A549 (cell line): Measurements from ENCODE around the gene TAB3. TPM values are rescaled to one million over a fixed set of nuclear protein-coding genes. Genes with fewer than 3 reads are reported as not detected.

Source experiments
- ATAC-seq, 2 experiments: fragments of 200-7000 bp in 1 of 2; fragments of >200 bp in 1 of 2; cut with Nextera tagmentation in 1 of 2; cut with Tn5 transposase in 1 of 2; 3 replicates each; pipeline versions ENCODE4 v1.8.0 to v1.9.1; 2018 to 2020; ENCODE audit warnings: mild to moderate bottlenecking in 1 of 2, moderate library complexity in 1 of 2
- CTCF ChIA-PET: fragments of 300-600 bp; sonication (Branson Sonifier 250); formaldehyde crosslinking; extraction: SDS; loops from one replicate; lab custom pipeline; 2021; ENCODE audit warnings: antibody characterized with exemption, inconsistent platforms; lab: Yijun Ruan, JAX
- POLR2A ChIA-PET: fragments of 350-600 bp; formaldehyde crosslinking; extraction: SDS; loops from one replicate; lab custom pipeline; 2021; ENCODE audit warnings: antibody characterized with exemption, inconsistent platforms; lab: Yijun Ruan, JAX
- DNase-seq, 2 experiments: peaks; one replicate each; pipeline versions ENCODE4 v3.0.0 to v3.0.0-alpha.2; 2011 to 2016; ENCODE audit warnings: low read depth in 1 of 2, low spot score in 1 of 2
- FAIRE-seq: peaks from 2 replicates; lab custom pipeline; 2011; peaks lifted over from hg19 to GRCh38; lab: Jason Lieb, UNC
- H3K27ac ChIP-seq, 2 experiments: fragments of >200 bp; sonication (Bioruptor Twin); formaldehyde crosslinking; 3 replicates each; pipeline ENCODE4 v1.5.1; 2016 to 2017
- H3K4me1 ChIP-seq: fragments of >200 bp; sonication (Bioruptor Twin); formaldehyde crosslinking; 3 replicates; pipeline ENCODE4 v1.6.1; 2016
- H3K4me2 ChIP-seq: fragments of >200 bp; sonication (Bioruptor Twin); formaldehyde crosslinking; 3 replicates; pipeline ENCODE4 v1.6.1; 2016
- H3K4me3 ChIP-seq: fragments of >200 bp; sonication (Bioruptor Twin); formaldehyde crosslinking; 3 replicates; pipeline ENCODE4 v1.5.1; 2016
- H3K9me3 ChIP-seq: fragments of >200 bp; sonication (Bioruptor Twin); formaldehyde crosslinking; 3 replicates; pipeline ENCODE4 v1.6.1; 2016
- ATOH8 ChIP-seq: fragments of 250-450 bp; sonication (Bioruptor Pico); IDR thresholded peaks from 2 replicates; pipeline ENCODE4 v1.5.0; 2020; ENCODE audit warnings: low read depth, mild to moderate bottlenecking, moderate library complexity
- CEBPB ChIP-seq, 2 experiments: fragments of >200 bp in 1 of 2; sonication (Bioruptor Twin) in 1 of 2; formaldehyde crosslinking in 1 of 2; IDR thresholded peaks; 2 replicates each; pipeline ENCODE4 v1.6.1; 2012 to 2016
- CHD2 ChIP-seq: fragments of 150-350 bp; IDR thresholded peaks from 2 replicates; pipeline ENCODE4 v1.6.1; 2014; ENCODE audit warnings: low read length; ENCODE audit not compliant: partially characterized antibody
- CTCF ChIP-seq: fragments of >200 bp; sonication (Bioruptor Twin); formaldehyde crosslinking; IDR thresholded peaks from 3 replicates; pipeline ENCODE4 v1.5.1; 2016
- EHMT2 ChIP-seq: fragments of 200-600 bp; sonication (generic); IDR thresholded peaks from 2 replicates; pipeline ENCODE4 v1.6.1; 2016; ENCODE audit warnings: antibody characterized with exemption, low read depth, mild to moderate bottlenecking, moderate library complexity
- EP300 ChIP-seq, 2 experiments: fragments of >200 bp; sonication (Bioruptor Twin); formaldehyde crosslinking; IDR thresholded peaks; 2 replicates in 1 of 2; 3 replicates in 1 of 2; pipeline ENCODE4 v1.6.1; 2016 to 2017
- ESRRA ChIP-seq: fragments of 150-350 bp; IDR thresholded peaks from 2 replicates; pipeline ENCODE4 v1.6.1; 2014; ENCODE audit warnings: mild to moderate bottlenecking, low read length, borderline replicate concordance
- FOXS1 ChIP-seq: fragments of 250-450 bp; sonication (Bioruptor Pico); IDR thresholded peaks from 2 replicates; pipeline ENCODE4 v1.5.0; 2020; ENCODE audit warnings: mild to moderate bottlenecking, moderate library complexity
- MAFK ChIP-seq: fragments of 450-650 bp; IDR thresholded peaks from 2 replicates; pipeline ENCODE4 v1.6.1; 2014; ENCODE audit not compliant: partially characterized antibody
- MYC ChIP-seq: IDR thresholded peaks from 2 replicates; pipeline ENCODE4 v1.6.1; 2012; ENCODE audit warnings: mild to moderate bottlenecking, inconsistent platforms, low read length, improper control_type of control experiment, borderline replicate concordance
- NR3C1 ChIP-seq: fragments of >200 bp; sonication (Bioruptor Twin); formaldehyde crosslinking; IDR thresholded peaks from 3 replicates; pipeline ENCODE4 v1.6.1; 2017
- PBX3 ChIP-seq: IDR thresholded peaks from 2 replicates; pipeline ENCODE4 v1.6.1; 2012
- RARB ChIP-seq: fragments of 250-450 bp; sonication (Bioruptor Pico); IDR thresholded peaks from 2 replicates; pipeline ENCODE4 v1.8.0; 2021; ENCODE audit warnings: mild to moderate bottlenecking, moderate library complexity
- REST ChIP-seq: fragments of 200-600 bp; sonication (generic); IDR thresholded peaks from 2 replicates; pipeline ENCODE4 v1.6.1; 2016; ENCODE audit warnings: antibody characterized with exemption, mild to moderate bottlenecking, moderate library complexity
- RNF2 ChIP-seq: fragments of 200-600 bp; sonication (generic); IDR thresholded peaks from 2 replicates; pipeline ENCODE4 v1.6.1; 2016; ENCODE audit warnings: low read depth, mild to moderate bottlenecking, antibody characterized with exemption, moderate library complexity, borderline replicate concordance
- TFCP2L1 ChIP-seq: fragments of 250-450 bp; sonication (Bioruptor Pico); IDR thresholded peaks from 2 replicates; pipeline ENCODE4 v1.5.0; 2021; ENCODE audit warnings: mild to moderate bottlenecking
- TP53 ChIP-seq: fragments of 250-450 bp; sonication (Bioruptor Pico); IDR thresholded peaks from 2 replicates; pipeline ENCODE4 v1.5.0; 2021; ENCODE audit warnings: mild to moderate bottlenecking, moderate library complexity
- ZNF302 ChIP-seq: fragments of 250-450 bp; sonication (Bioruptor Pico); IDR thresholded peaks from 2 replicates; pipeline ENCODE4 v1.9.0; 2021; ENCODE audit warnings: inconsistent platforms, mild to moderate bottlenecking, moderate library complexity
- ZSCAN20 ChIP-seq: fragments of 250-450 bp; sonication (Bioruptor Pico); IDR thresholded peaks from 2 replicates; pipeline ENCODE4 v1.8.0; 2022; ENCODE audit warnings: mild to moderate bottlenecking, moderate library complexity
- WGBS: methylation state at CpG from one replicate; pipeline ENCODE4 v1.1.6; 2017; ENCODE audit errors: missing lambda C conversion rate; 5-methylcytosine and 5-hydroxymethylcytosine counted together
- polyA plus RNA-seq, 4 experiments: library from polyadenylated mRNA; depleted of rRNA in 3 of 4; stranded (reverse); fragments of >200 nt; fragmentation: RNase III in 1 of 4; extraction: RNeasy Plus Mini Kit Qiagen cat#74134 plus additional on column Dnase treatment in 1 of 4; gene quantifications; 2 replicates in 3 of 4; 3 replicates in 1 of 4; pipeline ENCODE4 v1.2.3, GENCODE V29; 2011 to 2017

Gene TAB3
- polyA plus RNA-seq, 2 of the 4 experiments (the other 2 are of a cell fraction) = 11.2 to 18.6 TPM

GRCh38 chrX:30806187-30806728, 82.8 kb downstream of the TAB3 start:
- ChIA-PET CTCF (no interaction called here), POLR2A (no interaction called here)
- Histone ChIP-seq H3K9me3 (no peaks in the 10 kb centered on the region), H3K4me2 (no peak overlapping the region), H3K27ac (no peak overlapping the region), H3K4me3 (no peak overlapping the region), H3K4me1 (no peaks in the 10 kb centered on the region)
- TF ChIP-seq NR3C1 (no peak), ATOH8 (no peak), TFCP2L1 (no peak), ZNF302 (CRISPR knock-in tag) (no peak), REST (no peak), RNF2 (no peak), TP53 (no peak), EHMT2 (no peak), RARB (CRISPR knock-in tag) (no peak), PBX3 (no peak)
- WGBS = 24% methylated on average over 7 of the region's 7 CpGs
- ATAC-seq = no peak
- no peak for DNase-seq
- FAIRE-seq = no peak

GRCh38 chrX:30804462-30804861, 84.6 kb downstream of the TAB3 start:
- H3K9me3 ChIP-seq = no peaks in the 10 kb centered on the region
- TF ChIP-seq MAFK (no peak), NR3C1 (no peak), CHD2 (no peak), ESRRA (no peak), MYC (no peak), FOXS1 (CRISPR knock-in tag) (no peak), EP300 (IDR thresholded peaks at IDR 0.05) (no peak), CEBPB (IDR thresholded peaks at IDR 0.05) (no peak), ZSCAN20 (no peak), CTCF (no peak)
- H3K4me3 ChIP-seq = no peak overlapping the region
- WGBS = 27% methylated on average over 2 of the region's 2 CpGs
- no peaks in the 10 kb centered on the region for H3K4me1 ChIP-seq
- H3K27ac ChIP-seq = no peak overlapping the region
- ChIA-PET CTCF (no interaction called here), POLR2A (no interaction called here)
- H3K4me2 ChIP-seq = no peak overlapping the region
- ATAC-seq = no peak
- FAIRE-seq = no peak
- DNase-seq = no peak
